Measurements from ENCODE around the gene ARX. TPM values are rescaled to one million over a fixed set of nuclear protein-coding genes. Genes with fewer than 3 reads are reported as not detected.

The ARX gene
- total and polyA plus RNA-seq, 2 of the 8 experiments (the other 6 are each of a cell fraction or from before 2014, with no cell fraction given) = not detected

DNA sequence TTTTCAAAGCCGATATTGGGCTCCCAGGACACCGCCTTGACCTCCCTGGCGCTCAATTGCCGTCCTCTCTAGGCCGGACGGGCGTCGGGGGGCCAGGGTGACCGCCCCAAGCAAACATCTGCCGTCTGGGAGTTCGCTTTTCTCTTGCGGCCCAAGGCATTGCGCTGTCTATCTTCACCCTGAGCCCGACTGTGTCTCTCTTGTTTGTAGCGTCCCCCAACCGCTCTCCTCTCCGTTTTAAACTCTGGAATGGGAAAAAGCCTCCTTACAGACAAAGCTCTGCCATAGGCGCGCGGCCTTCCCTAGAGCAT, 551 bp upstream of the ARX start (continued):
- TF ChIP-seq, protein P1, sequence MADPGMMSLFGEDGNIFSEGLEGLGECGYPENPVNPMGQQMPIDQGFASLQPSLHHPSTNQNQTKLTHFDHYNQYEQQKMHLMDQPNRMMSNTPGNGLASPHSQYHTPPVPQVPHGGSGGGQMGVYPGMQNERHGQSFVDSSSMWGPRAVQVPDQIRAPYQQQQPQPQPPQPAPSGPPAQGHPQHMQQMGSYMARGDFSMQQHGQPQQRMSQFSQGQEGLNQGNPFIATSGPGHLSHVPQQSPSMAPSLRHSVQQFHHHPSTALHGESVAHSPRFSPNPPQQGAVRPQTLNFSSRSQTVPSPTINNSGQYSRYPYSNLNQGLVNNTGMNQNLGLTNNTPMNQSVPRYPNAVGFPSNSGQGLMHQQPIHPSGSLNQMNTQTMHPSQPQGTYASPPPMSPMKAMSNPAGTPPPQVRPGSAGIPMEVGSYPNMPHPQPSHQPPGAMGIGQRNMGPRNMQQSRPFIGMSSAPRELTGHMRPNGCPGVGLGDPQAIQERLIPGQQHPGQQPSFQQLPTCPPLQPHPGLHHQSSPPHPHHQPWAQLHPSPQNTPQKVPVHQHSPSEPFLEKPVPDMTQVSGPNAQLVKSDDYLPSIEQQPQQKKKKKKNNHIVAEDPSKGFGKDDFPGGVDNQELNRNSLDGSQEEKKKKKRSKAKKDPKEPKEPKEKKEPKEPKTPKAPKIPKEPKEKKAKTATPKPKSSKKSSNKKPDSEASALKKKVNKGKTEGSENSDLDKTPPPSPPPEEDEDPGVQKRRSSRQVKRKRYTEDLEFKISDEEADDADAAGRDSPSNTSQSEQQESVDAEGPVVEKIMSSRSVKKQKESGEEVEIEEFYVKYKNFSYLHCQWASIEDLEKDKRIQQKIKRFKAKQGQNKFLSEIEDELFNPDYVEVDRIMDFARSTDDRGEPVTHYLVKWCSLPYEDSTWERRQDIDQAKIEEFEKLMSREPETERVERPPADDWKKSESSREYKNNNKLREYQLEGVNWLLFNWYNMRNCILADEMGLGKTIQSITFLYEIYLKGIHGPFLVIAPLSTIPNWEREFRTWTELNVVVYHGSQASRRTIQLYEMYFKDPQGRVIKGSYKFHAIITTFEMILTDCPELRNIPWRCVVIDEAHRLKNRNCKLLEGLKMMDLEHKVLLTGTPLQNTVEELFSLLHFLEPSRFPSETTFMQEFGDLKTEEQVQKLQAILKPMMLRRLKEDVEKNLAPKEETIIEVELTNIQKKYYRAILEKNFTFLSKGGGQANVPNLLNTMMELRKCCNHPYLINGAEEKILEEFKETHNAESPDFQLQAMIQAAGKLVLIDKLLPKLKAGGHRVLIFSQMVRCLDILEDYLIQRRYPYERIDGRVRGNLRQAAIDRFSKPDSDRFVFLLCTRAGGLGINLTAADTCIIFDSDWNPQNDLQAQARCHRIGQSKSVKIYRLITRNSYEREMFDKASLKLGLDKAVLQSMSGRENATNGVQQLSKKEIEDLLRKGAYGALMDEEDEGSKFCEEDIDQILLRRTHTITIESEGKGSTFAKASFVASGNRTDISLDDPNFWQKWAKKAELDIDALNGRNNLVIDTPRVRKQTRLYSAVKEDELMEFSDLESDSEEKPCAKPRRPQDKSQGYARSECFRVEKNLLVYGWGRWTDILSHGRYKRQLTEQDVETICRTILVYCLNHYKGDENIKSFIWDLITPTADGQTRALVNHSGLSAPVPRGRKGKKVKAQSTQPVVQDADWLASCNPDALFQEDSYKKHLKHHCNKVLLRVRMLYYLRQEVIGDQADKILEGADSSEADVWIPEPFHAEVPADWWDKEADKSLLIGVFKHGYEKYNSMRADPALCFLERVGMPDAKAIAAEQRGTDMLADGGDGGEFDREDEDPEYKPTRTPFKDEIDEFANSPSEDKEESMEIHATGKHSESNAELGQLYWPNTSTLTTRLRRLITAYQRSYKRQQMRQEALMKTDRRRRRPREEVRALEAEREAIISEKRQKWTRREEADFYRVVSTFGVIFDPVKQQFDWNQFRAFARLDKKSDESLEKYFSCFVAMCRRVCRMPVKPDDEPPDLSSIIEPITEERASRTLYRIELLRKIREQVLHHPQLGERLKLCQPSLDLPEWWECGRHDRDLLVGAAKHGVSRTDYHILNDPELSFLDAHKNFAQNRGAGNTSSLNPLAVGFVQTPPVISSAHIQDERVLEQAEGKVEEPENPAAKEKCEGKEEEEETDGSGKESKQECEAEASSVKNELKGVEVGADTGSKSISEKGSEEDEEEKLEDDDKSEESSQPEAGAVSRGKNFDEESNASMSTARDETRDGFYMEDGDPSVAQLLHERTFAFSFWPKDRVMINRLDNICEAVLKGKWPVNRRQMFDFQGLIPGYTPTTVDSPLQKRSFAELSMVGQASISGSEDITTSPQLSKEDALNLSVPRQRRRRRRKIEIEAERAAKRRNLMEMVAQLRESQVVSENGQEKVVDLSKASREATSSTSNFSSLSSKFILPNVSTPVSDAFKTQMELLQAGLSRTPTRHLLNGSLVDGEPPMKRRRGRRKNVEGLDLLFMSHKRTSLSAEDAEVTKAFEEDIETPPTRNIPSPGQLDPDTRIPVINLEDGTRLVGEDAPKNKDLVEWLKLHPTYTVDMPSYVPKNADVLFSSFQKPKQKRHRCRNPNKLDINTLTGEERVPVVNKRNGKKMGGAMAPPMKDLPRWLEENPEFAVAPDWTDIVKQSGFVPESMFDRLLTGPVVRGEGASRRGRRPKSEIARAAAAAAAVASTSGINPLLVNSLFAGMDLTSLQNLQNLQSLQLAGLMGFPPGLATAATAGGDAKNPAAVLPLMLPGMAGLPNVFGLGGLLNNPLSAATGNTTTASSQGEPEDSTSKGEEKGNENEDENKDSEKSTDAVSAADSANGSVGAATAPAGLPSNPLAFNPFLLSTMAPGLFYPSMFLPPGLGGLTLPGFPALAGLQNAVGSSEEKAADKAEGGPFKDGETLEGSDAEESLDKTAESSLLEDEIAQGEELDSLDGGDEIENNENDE (IDR thresholded peaks at IDR 0.05; ENCODE audit: insufficient replicate concordance, low read length) = no peak
